GM23248 (cell line): ENCODE results near the gene ZBED1.

Experiments used
- EZH2 ChIP-seq: fragments of 200-600 bp; sonication (generic); IDR thresholded peaks from 2 replicates; pipeline ENCODE4 v1.6.1; 2018; ENCODE audit warnings: antibody characterized with exemption, mild to moderate bottlenecking; ENCODE audit not compliant: insufficient read depth, poor library complexity, severe bottlenecking
- EZH2phosphoT487 ChIP-seq: fragments of 200-600 bp; sonication (generic); IDR thresholded peaks from 2 replicates; pipeline ENCODE4 v1.6.1; 2018; ENCODE audit warnings: antibody characterized with exemption, moderate library complexity, mild to moderate bottlenecking, low read depth; ENCODE audit not compliant: insufficient read depth

GRCh38 chrX:2452799-2453198, 48.0 kb downstream of the ZBED1 start:
- TF ChIP-seq EZH2phosphoT487 (no peak), EZH2 (no peak)
